ENCODE results near the gene SNX10. TPM values are rescaled to one million over a fixed set of nuclear protein-coding genes. Genes with fewer than 3 reads are reported as not detected.

Gene SNX10
- polyA plus RNA-seq, 1 donor (not counting 4 experiments of a cell fraction or from before 2014, with no cell fraction given): 7.0 TPM

GRCh38 chr7:26343320-26343832, 51.7 kb downstream of the SNX10 start:
- Histone ChIP-seq H3K27me3 (ENCODE audit: control insufficient read depth, extremely low read depth, insufficient read depth, low read length) (no peaks in the 10 kb centered on the region), H3K9me1 (ENCODE audit: control insufficient read depth, extremely low read depth, insufficient read depth, low read length) (no peaks in the 10 kb centered on the region), H3K4me1 (ENCODE audit: control insufficient read depth, extremely low read depth, insufficient read depth, low read length) (peaks cover 13% of the 10 kb centered on the region), H3K36me3 (ENCODE audit: control insufficient read depth in 2 of 2, extremely low read depth in 1 of 2, insufficient read depth in 2 of 2, low read length in 2 of 2) (no peaks in the 10 kb centered on the region), H3K9ac (ENCODE audit: control insufficient read depth, extremely low read depth, insufficient read depth, low read length) (no peak overlapping the region), H3K9me3 (ENCODE audit: control insufficient read depth, low read depth, low read length) (no peaks in the 10 kb centered on the region), H3K27ac (ENCODE audit: control insufficient read depth, insufficient read depth, low read length) (no peak overlapping the region), H3K4me3 (ENCODE audit: control insufficient read depth in 2 of 3, extremely low read depth in 1 of 3, insufficient read depth in 2 of 3, low read depth in 1 of 3, low read length in 3 of 3) (no peak overlapping the region), H2AFZ (ENCODE audit: control insufficient read depth, low read length) (no peak overlapping the region), H3K4me2 (ENCODE audit: control insufficient read depth, extremely low read depth, insufficient read depth, low read depth, low read length) (no peak overlapping the region), H4K20me1 (ENCODE audit: control insufficient read depth, extremely low read depth, insufficient read depth, low read length) (no peaks in the 10 kb centered on the region), H3K79me2 (ENCODE audit: control insufficient read depth, insufficient read depth, low read length) (no peaks in the 10 kb centered on the region)
- dilution Hi-C loops (cut with MboI; ENCODE audit: extremely low pct_ligation_motif_present, low sequenced_read_pairs): no loop called here
- FAIRE-seq: no peak
- DNase-seq (ENCODE audit: low read depth, low spot score): no peak
- TF ChIP-seq CTCF (optimal IDR thresholded peaks at IDR 0.05 in 1 of 3, IDR thresholded peaks at IDR 0.05 in 1 of 3, conservative IDR thresholded peaks at IDR 0.05 in 1 of 3; ENCODE audit: extremely low read depth in 1 of 3, insufficient read depth in 2 of 3, low read length in 3 of 3): no peak
- no peak for TF ChIP-seq EZH2 (IDR thresholded peaks at IDR 0.05; ENCODE audit: low read length)

- Histone ChIP-seq H2AFZ (ENCODE audit: control insufficient read depth, low read length) (no peak overlapping the region), H3K9ac (ENCODE audit: control insufficient read depth, extremely low read depth, insufficient read depth, low read length) (no peak overlapping the region), H3K4me3 (ENCODE audit: control insufficient read depth in 2 of 3, extremely low read depth in 1 of 3, insufficient read depth in 2 of 3, low read depth in 1 of 3, low read length in 3 of 3) (no peak overlapping the region), H3K27me3 (ENCODE audit: control insufficient read depth, extremely low read depth, insufficient read depth, low read length) (no peaks in the 10 kb centered on the region), H3K9me3 (ENCODE audit: control insufficient read depth, low read depth, low read length) (no peaks in the 10 kb centered on the region), H3K4me2 (ENCODE audit: control insufficient read depth, extremely low read depth, insufficient read depth, low read depth, low read length) (no peak overlapping the region), H3K9me1 (ENCODE audit: control insufficient read depth, extremely low read depth, insufficient read depth, low read length) (no peaks in the 10 kb centered on the region), H4K20me1 (ENCODE audit: control insufficient read depth, extremely low read depth, insufficient read depth, low read length) (no peaks in the 10 kb centered on the region), H3K36me3 (ENCODE audit: control insufficient read depth in 2 of 2, extremely low read depth in 1 of 2, insufficient read depth in 2 of 2, low read length in 2 of 2) (no peaks in the 10 kb centered on the region), H3K4me1 (ENCODE audit: control insufficient read depth, extremely low read depth, insufficient read depth, low read length) (peaks cover 17% of the 10 kb centered on the region), H3K79me2 (ENCODE audit: control insufficient read depth, insufficient read depth, low read length) (no peaks in the 10 kb centered on the region), H3K27ac (ENCODE audit: control insufficient read depth, insufficient read depth, low read length) (no peak overlapping the region)
- DNase-seq (ENCODE audit: low read depth, low spot score) (no peak), FAIRE-seq (no peak)
- TF ChIP-seq EZH2 (IDR thresholded peaks at IDR 0.05; ENCODE audit: low read length): no peak
- TF ChIP-seq CTCF (optimal IDR thresholded peaks at IDR 0.05 in 1 of 3, IDR thresholded peaks at IDR 0.05 in 1 of 3, conservative IDR thresholded peaks at IDR 0.05 in 1 of 3; ENCODE audit: extremely low read depth in 1 of 3, insufficient read depth in 2 of 3, low read length in 3 of 3): no peak
- dilution Hi-C loops (cut with MboI; ENCODE audit: extremely low pct_ligation_motif_present, low sequenced_read_pairs): no loop called here
Measured at GRCh38 chr7:26343837-26344236, 52.2 kb downstream of the SNX10 start.

Measured in keratinocyte (primary cell).